CD4-positive, alpha-beta T cell treated with Interleukin-17A for 1 hour (primary cell): ENCODE results near the gene AP4E1.
"Not testable (repeated sequence)": the region's sequence is repeated elsewhere in the genome, so short reads cannot be mapped to it uniquely, and the experiment has no call there.

Source experiments
- DNase-seq: peaks from one replicate; pipeline ENCODE4 v3.0.0-alpha.2; 2020

Gene AP4E1

DNA sequence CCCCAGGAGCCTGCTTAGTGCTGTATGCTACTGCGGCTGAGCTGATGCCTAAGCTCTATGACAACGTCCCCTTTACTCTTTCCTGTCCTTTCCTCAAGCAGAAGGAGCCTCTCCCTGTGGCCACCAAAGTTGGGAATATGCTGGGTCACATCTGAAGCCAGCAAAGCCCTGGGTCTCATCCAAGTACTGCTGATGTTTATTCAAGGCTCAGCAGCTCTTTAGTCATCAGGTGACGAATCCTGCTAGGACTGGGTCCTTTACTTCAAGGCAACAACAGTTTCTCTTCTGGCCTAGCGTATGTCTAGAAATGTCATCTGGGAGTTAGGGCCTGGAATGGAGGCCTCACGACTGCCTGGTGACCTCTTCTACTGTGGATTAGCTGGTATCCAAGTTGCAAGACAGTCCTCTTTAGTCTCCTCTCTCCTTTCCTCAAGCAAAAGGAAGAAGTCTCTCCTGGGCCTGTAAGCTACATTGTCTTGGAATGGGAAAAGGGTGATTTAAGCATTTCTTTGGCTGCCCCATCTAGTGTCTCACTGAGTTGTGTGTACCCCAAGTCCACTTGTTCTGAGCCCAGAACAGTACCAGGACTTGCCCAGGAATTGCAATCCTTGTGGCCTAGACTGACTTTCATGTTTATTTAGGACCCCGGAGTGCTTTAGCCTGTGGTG lies 122.3 kb downstream of the AP4E1 start:
- no peak for DNase-seq

DNA sequence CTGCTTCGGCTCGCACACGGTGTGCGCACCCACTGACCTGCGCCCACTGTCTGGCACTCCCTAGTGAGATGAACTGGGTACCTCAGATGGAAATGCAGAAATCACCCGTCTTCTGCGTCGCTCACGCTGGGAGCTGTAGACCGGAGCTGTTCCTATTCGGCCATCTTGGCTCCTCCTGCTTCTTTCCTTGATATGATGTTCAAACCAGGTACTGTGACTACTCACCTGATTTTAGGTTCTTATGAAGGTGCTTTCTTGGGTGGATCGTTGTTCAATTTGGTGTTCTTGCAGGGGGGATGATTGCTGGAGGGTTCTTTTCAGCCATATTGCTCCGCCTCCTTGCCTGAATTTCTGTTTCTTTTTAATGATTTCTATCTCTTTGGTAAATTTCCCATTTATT lies 129.0 kb downstream of the AP4E1 start:
- not testable (repeated sequence) for DNase-seq

DNA sequence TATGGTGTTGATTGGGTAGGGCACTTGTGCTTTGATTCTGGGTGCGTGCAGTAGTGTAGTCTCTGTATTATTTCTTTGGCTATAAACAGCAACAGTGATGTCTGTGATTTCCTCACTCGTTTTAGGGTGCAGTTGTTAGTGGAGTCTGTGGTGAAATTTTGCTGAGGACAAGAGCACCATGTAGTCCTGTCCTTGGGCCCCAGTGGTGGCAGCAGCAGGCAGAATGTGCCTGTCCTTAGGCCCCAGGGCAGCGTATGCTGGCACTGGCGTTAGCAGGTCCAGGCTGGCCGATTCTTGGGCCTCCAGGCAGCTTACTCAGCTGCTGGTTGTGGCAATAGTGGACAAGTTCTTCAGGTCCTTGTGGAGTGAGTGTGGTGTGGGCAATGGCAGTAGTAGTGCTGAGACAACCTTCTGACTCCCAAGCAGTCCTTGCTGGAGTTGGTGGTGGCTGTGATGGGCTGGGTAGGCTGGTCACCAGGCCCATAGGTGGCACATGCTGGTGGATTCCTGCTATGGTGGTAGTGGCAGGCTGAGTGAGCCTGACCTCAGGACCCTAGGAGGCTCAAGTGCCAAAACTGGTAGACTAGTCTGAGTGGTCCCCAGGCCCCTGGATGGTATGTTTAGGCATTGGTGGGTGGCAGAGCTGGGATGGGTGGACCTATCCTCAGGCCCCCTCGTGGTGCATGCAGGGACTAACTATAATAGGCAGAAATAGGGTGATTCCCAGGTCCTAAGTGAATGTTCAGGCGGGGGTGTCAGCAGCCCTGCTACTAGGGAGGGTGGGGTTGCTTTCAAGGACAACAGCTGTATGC lies 129.9 kb downstream of the AP4E1 start:
- DNase-seq, result no peak

DNA sequence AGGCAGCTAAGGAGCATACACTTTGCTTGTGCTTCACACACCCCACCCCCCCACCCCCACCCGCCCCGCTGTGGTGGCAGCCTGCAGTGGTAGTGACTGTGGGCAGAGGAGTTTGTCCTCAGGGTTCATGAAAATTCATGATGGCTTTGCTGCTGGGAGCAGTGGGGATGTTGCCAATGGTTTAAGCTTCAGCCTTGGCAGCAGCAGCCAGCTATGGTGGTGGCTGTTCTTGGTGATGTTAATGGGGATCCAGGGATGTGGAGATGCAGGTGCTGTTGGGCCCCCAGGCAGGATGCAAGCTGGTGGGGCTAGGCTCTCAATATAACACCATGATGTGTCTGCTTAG lies 130.5 kb downstream of the AP4E1 start:
- no peak for DNase-seq

DNA sequence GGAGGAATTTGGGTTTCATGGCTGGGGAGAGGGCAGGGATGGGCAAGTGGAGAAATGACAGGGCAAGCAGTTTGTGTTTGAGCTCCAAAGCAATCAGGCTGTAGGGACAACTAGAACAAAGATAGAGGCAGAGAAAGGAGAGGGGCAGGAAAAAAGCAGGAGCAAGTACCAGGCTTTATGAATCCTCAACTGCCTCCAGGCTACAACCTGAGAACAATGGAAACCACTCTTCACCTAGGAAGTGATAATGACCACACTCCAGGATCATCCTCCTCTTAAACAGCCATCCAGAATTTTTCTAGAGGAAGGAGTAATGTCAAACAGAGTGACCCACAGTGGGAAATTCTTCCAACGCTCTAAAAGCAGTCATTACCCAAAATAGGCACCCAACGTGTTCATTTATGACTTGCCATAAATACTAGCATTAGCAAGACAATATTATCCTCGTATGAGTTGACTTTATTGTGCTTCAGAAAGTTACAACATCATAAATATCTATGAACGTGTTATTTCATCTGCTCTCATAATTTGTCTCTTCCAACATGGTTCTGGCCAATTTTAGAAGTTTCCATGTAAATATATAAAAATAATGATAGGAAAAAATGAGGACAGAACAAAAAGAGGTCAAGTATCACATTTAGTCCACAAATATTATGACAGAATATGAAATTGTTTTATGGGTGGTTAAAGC lies 135.7 kb downstream of the AP4E1 start:
- no peak for DNase-seq

DNA sequence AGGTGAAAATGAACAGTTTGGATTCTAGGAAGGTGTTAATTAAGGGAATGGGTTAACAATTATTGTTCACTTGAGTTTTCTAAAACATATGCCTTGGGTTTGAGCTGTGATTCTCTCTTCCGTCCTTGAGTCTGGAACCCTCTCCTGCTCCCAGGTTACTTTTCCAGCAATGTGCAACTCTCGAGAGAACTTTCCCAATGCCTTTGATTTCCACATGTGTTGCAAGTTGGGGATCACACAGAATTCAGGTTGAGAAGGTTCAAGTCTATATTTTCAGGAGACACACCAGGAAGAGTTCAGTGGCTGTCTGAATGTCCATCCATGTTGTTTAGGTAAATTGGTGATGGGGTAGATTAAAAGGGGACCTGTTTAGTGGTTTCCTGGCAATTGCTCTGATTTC lies 137.5 kb downstream of the AP4E1 start:
- DNase-seq, result no peak

DNA sequence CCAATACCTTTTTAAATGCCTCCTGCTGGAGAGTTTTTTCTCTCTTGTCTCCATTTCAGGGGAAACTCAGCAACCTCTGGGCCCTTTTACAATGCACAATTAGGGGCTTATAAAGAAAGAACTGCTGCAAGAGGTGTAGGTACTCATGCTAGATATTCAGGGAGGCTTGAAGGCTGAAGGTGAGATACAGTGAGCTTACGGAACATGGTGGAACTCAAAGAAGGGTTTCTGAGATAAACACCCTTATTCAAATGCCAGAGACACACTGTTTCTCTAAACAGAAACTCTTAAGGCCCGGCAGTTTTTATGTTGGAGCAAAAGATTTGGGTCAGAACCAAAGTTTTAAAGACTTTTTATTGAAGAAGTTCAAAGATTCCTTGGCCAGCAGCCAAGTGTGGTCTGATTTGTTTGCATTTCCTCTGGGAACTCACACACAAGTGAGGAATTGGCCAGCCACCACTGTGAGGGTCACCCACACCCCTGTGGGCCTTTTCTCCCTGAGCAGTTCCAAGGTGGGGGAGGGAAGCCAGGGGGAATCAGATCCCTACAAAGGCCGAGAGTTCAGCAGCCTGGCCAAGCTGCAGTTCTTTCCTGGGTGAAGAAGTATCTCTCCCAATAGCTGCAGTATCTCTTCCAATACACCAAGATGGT lies 138.4 kb downstream of the AP4E1 start:
- no peak for DNase-seq

DNA sequence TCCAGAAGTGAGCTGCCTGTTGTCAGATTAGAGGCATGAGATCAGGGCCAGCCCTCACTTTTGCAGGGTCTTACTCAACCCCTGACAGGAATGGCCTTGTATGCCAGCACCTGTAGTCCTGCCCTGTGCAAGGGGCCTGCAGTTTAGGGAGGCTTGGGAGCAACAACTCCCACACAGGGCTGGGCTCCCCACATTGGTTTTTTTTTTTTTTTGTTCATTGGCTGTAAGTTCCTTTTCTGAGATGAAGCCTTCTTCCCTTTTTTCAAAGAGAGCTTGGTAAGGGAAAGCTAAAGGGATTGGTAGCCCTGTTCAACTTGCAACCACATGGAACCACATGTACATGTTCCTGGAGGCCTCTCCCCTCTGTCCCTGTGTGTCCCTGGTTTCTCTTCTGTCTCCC lies 139.8 kb downstream of the AP4E1 start:
- no peak for DNase-seq

DNA sequence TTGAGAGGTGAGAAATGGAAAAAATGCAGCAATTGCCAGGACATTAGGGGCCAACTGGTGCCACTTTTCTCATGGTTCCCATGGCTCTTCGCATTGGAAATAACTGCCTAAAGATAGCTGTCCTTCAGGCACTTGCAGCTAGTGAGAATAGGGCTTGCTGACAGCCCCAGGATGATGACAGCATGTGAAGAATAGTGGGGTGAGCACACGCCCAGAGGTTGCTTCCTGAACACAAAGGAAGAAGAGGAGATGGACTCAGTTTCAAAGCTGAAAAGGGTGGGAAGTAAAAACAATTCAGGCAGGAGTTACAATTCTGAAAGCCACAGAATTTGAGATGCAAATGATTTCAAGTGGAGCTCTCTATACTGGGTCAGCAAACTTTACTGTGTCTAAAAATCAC lies 140.6 kb downstream of the AP4E1 start:
- no peak for DNase-seq

DNA sequence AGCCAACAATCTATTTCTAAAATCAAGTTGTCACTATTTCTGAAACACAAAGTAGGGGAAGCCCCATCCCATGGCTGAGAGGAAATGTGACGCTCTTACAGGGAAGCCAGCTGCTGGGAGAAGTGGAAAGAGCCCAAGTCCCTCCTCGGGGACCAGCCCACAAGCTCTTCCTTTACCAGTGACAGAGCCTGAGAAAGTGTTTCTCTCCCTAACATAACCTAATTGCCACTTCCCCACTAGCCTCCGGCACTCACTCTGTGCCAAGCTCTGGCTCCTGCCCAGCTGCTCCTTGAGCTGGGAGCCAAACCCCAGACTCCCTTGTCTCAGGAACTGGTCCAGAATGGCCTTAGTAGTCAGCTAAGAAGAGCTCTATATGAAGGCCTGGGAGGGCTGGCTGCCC lies 143.3 kb downstream of the AP4E1 start:
- DNase-seq, result no peak

DNA sequence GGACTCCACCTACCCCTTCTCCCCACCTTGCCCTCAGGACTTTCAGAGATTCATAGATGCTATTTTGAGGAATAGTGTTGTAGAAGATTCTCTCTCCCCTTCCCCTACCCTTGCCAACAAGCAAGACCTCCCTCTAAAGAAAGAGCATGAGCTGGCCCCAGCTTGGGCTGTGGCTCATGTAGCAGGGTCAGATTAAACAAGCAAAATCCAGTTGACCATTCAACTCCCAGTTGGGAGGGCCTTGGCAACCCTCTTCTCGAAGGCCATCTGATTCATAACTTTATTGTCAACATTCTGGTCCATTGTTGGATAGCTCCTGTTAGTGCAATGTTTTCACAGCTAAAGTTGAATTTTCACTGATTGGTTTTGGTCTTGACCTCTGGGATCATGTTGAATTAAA lies 145.1 kb downstream of the AP4E1 start:
- DNase-seq, result no peak

DNA sequence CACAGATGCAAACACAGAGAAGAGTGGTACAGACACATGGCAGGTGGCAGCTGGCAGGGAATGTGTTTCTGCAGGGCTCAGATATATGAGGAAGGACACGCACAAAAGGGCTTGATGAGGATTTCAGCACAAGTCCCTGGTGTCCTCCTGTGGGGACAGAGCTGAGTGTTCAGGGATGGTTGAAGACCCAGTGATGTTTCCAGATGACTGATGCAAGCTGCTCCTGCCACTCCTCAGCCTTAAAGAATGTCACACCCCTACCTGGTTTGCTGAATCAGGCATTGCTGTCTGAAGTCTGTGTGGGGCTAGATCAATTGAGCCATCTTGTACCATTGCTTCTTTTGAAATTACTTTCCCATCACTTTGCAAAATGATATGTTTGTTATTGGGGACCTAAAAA lies 146.1 kb downstream of the AP4E1 start:
- DNase-seq, result no peak
